SHP77 treated with DMSO at 0.1 percent for 48 hours (cell line): ENCODE results near the gene VASN.

ENCODE experiments used
- DNase-seq: peaks from one replicate; lab custom pipeline; 2025; lab: John Stamatoyannopoulos, UW

Gene VASN

DNA sequence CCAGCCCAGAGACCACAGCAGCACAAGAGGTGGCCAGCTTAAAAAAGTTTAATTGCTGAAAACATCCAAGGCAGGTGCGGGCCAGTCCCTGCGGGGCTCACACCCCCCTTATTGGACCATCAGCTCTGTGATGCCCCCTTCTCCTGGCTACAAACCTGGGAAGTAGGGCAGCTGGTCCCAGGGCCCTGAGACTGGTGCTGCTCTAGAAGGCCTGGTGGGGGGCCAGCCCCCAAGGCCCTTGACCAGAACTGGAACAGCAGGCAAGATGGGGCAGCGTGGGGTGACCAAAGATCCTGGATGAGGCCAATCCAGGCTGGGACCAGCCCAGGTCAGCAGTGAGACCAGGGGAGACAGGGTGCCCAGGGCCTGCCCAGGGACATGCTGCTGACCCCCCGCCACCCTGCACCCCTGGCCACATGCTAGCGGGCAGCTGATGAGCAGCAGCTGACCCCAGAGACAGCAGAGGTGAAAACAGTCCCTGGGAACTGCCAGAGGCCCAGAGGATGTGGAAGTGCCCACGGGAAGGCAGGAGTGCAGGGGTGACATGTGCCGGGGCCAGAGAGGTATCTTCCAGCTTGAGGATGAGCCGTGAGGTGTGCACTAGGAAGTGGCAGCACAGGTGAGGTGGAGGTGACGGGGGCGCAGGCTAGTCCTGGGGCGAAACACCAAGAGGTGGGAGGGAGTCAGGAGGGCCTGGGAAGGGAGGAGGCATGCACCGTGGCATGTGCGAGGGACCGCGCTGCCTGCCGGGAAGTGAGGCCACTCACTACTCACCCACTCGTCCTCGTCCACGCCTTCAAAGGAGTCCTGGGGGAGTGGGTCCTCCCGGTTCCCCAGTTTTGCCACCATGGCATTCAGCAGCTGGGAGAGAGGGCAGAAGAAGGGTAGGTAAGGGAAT, 16.9 kb upstream of the VASN start:
- DNase-seq = no peak

GRCh38 chr16:4356820-4357219, 14.8 kb upstream of the VASN start:
- no peak for DNase-seq

DNA sequence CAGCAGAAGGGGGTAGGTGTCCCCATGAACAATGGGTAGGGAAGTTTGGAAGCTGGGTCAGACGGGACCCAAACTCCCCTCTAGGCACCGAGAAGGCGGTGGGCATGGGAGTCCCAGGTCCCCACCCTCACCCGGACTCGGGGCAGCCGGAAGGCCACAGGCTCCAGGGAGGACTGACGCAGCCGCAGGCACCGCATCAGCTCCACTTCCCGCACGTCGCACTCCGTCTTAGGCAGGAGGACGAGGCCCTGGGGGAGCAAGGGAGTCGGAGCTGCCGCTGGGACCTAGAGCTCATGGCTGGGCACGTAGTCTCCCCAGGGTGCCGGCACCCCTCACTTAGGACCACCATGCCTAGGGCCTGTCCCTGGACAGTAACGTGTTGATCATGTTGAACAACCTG, 13.4 kb upstream of the VASN start:
- DNase-seq = no peak

- no peak for DNase-seq
Observed at GRCh38 chr16:4358831-4359561, 12.7 kb upstream of the VASN start.

- no peak for DNase-seq
Observed at GRCh38 chr16:4359914-4360313, 11.7 kb upstream of the VASN start.

GRCh38 chr16:4360538-4361021, 11.1 kb upstream of the VASN start:
- DNase-seq = no peak

- DNase-seq = no peak
Observed at GRCh38 chr16:4361033-4361943, 10.4 kb upstream of the VASN start.

- DNase-seq = no peak
Observed at GRCh38 chr16:4361944-4362311, 9.7 kb upstream of the VASN start.

DNA sequence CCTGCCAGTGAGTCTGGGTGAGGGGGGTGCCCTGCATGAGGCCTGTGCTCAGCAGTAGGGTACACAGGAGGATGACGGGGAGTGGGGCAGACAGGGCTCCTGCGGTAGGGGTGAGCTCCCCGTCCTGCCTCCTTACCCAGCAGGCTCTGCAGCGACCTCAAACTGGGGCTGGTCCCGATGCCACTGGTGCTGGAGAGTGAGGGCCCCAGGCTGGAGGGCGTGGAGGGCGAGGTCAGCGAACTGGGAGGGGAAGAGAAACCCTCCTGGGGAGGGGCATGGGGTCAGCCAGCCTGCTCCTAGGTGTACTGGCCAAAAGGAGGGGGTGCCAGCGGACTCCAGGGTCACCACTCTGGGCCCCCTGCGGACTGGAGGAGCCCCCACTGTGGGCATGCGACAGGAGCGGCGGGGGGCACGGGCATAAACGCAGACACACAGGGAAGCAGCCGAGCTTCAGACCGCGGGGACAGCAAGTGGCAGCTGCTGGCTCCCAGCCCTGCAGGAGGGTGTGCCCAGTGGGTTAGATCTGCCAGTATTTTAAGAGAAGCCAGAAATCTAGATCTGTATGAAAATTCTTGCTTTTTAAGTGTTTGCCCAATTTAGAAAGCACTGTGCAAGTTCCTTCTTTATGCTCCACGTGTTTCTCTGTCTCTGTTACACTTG, 9.0 kb upstream of the VASN start:
- no peak for DNase-seq

DNA sequence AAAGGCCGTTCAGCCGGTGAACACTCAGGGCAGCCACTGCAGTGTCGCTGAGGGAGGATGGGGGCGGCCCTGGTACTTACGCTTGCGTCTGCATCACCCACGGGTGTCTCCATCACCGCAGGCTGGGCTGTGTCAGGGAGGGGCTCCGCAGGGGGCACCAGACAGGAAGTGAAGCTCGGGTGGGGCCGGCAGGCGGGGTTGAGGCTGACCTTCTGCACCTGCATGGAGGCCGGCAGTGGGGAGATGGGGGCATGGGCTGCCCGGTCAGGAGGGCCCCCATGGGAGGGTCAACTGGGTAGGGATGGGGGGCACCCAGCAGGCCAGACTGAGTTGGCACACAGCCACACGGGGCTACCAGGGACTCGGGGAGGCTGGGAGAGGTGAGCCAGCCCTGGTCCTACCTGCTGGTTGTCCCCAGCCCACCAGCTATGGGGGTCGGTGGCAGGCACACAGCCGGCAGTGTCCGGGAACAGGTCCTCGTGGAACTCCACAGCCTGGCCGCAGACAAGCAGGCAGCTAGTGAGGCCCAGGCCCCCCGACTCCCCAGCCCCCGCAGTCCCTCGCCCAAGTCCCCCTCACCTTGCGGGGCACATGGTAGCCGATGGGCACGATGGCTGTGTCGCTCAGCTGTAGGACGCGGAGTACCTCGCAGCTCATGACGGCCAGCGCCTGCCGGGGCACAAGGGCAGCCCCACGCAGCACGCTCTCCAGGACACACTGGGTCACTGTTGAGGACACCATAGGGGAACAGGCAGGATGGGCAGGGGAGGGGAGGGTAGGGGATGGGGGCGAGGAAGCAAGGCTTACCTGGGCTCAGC, 7.2 kb upstream of the VASN start:
- no peak for DNase-seq

DNA sequence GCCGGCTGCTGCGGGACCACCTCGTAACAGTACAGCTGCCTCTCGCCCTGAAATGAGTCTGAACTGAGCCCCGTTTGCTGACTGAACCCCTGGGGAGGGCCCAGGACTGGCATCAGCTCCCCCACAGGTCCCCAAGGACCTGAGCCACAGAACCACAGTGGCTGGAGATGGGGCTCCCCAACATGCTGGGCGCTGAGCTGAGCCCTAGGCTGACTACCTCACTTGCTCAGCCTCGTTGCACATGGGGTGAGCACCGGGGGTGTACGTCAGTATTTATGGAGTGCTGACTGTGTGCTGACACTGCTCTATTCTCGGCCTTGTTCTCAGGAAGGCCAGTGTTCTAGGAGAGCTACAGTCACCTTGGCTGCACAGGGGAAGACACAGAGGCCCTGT, 6.6 kb upstream of the VASN start:
- no peak for DNase-seq

GRCh38 chr16:4365615-4366014, 6.0 kb upstream of the VASN start:
- DNase-seq = no peak

- no peak for DNase-seq
Observed at GRCh38 chr16:4366016-4366415, 5.6 kb upstream of the VASN start.

DNA sequence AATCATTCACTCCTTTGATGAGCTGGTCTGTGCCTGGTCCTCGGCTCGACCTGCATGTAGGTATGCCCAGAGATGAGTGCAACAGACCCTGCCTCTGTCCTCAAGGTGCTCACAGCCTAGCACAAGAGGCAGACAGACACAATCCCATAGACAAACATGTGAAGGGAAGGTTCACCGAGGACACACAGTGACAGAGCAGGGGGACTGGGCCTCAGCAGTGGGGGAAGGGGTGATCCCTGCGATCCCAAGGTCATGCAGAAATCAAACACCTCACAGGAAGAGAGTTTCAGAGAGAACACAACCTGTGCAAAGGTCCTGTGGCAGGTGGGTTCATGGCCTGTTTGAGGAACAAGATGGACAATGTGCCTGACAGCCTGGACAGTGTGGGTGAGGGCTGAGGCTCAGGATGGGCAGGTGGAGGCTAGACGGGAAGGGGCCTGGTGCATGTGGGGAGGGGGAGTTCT, 4.2 kb upstream of the VASN start:
- no peak for DNase-seq

DNA sequence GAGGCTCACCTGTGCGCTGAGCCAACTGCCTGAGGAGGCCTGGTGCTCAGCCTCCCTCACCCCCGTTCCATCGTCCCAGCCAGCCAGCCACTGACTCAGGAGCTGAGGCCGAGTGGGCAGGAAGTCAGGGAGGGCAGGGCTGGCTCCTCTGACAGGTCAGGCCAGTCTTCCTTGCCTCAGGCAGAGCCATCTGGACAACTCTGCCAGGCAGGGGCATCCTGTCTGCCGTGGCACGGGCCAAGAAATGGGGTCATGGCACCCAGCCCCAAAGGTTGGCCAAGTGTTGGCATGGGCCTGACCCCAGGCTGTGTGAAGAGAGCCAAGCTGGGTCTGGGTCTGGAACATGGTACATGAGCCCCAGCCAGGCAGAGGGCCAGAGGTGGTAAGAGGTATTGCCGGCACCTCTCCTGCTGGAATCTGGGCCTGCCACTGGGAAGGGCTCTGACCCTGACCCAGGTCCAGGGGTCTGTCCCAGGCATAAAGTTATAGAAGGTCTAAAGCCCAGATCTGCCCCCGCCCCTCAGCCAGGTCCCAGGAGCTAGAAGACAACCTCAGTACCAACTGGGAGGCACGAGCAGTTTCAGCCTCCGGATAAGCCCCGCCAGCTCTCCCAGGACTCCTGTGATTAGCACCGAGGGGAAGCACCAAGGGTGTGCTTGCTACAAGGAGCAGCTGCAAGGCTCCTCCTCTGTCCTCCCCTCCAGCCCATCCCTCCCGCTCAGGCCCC, 2.5 kb upstream of the VASN start:
- no peak for DNase-seq

DNA sequence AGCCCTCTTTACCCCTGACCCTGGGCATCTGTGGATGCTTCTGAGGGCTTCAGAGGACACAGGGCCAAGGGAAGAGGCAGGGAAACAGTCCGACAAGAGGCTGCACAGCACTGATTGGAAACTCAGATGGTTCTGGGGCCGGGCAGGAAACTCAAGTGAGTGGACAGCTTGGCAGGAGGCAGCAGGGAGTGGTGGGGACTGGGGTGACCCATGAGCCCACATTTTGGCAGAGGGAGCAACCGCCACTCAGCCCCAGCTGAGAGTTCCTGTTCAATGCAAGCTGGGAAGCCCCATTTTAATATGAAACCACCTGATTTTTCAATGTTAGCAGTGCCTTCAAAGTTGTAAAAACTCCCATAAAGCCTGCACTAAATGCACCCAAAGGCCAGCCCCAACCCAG, 1.5 kb upstream of the VASN start:
- no peak for DNase-seq

- no peak for DNase-seq
Observed at GRCh38 chr16:4370570-4371356, 885 bp upstream of the VASN start.

DNA sequence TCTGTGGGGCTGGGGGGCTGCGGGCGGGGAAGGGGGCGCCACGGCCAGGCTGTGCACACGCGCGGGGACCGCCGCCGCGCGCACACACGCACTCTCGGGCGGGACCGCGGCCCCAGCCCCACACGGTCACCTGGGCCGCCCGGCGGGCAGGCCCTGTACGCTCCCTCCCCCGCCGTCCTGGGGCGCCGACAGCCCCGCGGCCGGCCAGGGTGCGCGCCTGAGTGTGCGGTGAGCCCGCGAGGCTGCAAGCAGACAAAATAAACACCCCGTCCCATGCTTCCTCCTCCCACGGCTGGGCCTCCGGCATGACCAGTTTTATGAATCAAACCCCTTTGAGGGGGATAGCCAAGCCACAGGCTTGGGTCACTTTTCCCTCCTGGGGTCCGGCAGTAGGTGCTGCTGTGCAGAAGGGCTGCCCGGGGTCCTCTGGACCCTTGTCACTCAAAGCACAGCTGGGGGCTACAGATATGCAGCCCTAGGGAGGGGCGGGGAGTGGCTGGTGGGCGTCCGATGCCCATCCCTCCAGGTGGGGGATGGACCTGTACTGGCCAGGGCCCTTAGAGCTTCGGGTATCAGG, 441 bp downstream of the VASN start:
- no peak for DNase-seq
